CD4-positive, alpha-beta T cell treated with Interleukin-17A for 1 hour (primary cell): ENCODE data around the gene ZFAND2A.
"Not testable (repeated sequence)": the region's sequence is repeated elsewhere in the genome, so short reads cannot be mapped to it uniquely, and the experiment has no call there.

Experiments
- DNase-seq: peaks from one replicate; pipeline ENCODE4 v3.0.0-alpha.2; 2020

The ZFAND2A gene

DNA sequence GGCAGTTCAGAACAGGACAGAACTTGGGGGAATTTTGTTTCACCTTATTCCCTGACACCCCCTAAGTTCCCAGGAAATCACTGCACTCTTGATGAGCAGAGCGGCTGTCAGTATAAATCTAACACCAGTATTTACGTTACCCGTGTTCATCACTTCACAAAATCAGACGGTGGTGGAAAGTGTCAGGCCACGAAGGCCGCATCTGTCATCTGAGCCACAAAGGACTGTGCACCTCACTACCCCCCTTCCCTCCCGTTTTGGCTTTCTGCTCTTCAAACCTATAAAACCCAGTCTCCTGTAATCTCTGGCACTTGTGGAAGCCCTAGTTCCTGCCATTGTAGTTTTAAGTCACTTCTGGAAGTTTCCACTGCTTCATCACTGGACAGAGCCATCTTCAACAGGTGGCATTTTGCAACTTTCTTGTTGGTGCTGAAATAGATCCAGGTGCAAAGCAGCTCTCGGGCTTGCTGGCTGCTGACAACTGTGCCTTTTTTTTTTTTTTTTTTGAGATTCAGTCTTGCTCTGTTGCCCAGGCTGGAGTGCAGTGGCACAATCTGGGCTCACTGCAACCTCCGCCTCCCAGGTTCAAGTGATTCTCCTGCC lies 9.5 kb downstream of the ZFAND2A start:
- DNase-seq: no peak

GRCh38 chr7:1149351-1149794 lies 10.6 kb downstream of the ZFAND2A start:
- no peak for DNase-seq

GRCh38 chr7:1147873-1148272 lies 12.1 kb downstream of the ZFAND2A start:
- DNase-seq: not testable (repeated sequence)

- no peak for DNase-seq
These were observed 15.7 kb downstream of the ZFAND2A start for GRCh38 chr7:1144269-1144771.

DNA sequence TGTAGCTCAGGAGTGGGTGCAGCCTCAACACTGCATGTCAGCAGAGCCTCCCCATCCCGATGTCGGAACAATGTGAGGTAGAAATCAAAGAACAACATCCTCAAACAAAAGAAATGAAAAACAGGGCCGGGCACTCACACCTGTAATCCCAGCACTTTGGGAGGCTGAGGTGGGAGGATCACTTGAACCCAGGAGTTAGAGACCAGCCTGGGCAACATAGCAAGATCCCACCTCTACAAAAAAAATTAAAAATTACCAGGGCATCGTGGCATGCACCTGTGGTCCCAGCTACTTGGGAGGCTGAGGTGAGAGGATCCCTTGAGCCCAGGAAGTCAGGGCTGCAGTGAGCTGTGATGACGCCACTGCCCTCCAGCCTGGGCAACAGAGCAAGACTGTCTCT lies 17.0 kb downstream of the ZFAND2A start:
- not testable (repeated sequence) for DNase-seq

DNA sequence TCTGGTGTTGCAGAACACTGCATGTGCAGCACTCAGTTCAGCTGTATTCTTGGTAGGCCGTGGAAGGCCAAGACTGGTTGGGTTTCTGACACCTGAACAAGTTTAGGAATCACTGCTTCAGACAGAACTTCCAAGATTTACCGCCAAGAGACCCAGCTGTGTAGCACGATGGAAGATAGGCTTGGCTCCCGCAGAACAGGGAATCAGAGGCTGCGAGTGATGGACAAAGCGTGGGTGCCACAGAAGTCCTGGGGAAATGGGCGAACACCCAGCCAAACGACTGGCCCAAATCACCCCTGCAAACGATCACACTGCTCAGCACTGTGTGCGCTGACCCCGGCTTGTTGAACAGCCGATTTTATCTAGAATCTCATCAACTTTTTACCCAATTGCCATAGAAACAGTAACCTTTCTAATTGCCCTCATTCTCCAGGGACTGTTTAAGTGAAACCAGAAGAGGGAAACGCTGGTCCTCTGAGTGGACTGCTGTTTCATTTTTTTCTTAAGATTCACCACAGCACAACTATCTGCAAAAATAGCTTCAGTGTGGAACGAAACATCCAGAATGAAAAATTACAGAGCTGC lies 17.9 kb downstream of the ZFAND2A start:
- DNase-seq: no peak

- no peak for DNase-seq
These were observed 18.3 kb downstream of the ZFAND2A start for GRCh38 chr7:1141651-1142050.

DNA sequence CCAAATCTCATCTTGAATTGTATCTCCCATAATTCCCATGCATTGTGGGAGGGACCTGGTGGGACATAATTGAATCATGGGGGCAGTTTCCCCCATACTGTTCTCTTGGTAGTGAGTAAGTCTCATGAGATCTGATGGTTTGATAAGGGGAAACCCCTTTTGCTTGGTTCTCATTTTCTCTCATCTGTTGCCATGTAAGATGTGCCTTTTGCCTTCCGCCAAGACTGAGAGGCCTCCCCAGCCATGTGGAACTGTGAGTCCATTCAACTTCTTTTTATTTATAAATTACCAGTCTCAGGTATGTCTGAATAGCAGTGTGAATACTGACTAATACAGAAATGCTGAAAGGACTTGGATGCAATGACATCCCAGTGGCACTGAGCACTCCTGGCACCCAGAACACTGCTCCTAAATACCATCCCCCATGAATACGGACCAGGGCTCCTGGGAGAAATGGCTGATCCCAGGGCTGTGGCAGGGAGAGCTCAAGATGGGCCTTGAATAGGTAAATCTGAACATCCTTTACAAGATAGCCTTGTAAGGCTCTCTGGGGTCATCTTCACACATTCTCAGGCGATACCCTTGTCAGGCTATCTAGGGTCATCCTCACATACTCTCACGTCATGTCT lies 19.4 kb downstream of the ZFAND2A start:
- DNase-seq: no peak

- DNase-seq: no peak
These were observed 22.4 kb downstream of the ZFAND2A start for GRCh38 chr7:1137517-1138167.

DNA sequence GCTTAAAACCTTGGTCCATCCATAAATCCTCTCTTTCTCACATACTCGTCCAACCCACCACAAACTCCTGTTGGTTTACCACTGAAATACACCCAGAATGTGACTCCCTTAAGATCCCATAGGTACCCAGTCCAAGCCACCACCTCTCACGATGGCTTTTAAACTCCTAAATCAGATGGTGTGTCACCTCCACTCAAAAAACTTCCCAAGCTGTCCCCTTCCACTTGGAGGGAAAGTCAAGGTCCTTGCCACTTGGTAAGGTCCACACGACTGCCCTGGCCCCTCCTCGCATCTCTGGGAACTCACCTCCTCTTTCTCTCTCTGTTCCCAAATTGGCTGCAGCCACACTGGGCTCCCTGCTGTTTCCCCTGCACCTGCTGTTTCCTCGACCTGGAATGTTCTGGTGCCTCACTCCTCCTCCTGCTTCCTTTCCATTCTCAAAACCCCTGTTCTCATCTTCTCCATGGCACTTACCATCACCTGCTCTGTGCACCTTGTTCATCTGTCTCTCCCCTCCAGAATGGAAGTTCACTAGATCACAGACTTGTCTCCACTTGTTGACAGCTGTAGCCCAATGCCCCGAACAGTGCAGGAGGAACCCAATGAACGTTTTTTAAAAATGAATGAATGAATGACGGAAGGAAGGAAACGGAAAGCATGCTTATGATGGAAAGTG lies 23.0 kb downstream of the ZFAND2A start:
- DNase-seq: no peak

- no peak for DNase-seq
These were observed 25.0 kb downstream of the ZFAND2A start for GRCh38 chr7:1134951-1135350.

DNA sequence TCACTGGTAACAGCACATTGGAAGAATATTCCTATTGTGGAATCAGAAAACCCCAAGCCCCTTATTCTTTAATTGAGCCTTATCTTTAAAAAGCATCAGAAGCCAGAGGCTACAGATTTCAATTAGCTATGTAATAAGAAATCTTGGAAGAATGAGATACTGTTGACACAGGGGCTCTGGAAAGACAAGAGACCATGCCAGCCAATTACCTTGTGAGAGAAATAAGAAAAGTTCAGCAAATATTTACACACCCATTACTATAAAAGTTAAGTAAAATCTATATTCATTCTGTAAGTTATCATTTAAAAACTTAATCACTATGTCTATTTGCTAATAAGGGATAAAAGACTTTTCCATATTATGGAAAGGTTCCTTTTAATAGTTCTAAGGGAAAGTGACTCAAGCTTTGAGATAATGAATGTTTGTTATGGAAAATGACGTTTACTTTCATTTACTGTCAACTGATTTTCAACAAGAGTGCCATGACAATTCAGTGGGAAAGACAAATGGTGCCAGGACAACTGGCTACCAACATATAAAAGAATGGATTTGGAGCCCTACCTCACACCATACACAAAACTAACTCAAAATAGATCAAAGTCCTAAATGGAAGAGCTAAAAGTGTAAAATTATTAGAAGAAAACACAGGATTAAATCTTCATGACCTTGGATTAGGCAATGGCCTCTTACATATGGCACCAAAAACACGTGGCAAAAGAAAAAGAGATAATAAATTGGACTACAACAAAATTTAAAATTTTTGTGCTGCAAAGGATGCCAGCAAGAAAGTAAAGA lies 28.3 kb downstream of the ZFAND2A start:
- no peak for DNase-seq

GRCh38 chr7:1130021-1130990 lies 29.7 kb downstream of the ZFAND2A start:
- DNase-seq: no peak

DNA sequence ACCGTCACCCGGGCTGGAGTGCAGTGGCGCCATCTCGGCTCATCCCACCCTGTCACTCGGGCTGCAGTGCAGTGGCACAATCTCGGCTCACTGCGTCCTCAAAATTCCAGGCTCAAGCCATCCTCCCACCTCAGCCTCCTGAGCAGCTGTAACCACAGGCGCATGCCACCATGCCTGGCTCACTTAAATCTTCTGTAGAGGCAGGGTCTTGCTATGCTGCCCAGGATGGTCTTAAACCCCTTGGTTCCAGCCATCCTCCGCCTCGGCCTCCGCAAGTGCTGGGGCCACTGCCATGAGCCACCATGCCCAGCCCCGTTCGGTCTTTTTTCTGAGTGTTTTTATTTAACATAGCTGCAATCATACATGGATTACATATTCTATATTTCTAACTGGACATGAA lies 30.6 kb downstream of the ZFAND2A start:
- no peak for DNase-seq

GRCh38 chr7:1127001-1127400 lies 33.0 kb downstream of the ZFAND2A start:
- DNase-seq: no peak

GRCh38 chr7:1125603-1125969 lies 34.4 kb downstream of the ZFAND2A start:
- no peak for DNase-seq

GRCh38 chr7:1124816-1125602 lies 35.0 kb downstream of the ZFAND2A start:
- no peak for DNase-seq

DNA sequence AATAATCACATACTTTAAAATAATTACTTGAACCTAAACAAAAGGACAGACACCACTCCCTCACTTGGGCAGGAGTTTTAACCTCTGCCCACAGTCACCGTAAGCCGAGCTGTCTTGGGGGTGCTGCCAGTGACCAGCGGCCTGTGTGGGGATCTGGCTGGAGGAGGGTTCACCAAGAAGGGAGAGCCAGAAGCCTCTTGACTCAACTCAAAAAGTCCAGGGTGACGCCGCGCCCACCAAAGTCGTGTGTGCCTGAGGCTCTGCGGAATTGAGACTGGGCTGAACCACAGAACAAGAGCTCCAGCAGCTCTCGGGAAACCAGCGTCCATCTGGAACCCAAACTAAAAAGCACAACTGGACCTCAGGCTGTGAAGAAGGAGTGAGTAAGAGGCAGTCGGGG lies 35.8 kb downstream of the ZFAND2A start:
- no peak for DNase-seq

DNA sequence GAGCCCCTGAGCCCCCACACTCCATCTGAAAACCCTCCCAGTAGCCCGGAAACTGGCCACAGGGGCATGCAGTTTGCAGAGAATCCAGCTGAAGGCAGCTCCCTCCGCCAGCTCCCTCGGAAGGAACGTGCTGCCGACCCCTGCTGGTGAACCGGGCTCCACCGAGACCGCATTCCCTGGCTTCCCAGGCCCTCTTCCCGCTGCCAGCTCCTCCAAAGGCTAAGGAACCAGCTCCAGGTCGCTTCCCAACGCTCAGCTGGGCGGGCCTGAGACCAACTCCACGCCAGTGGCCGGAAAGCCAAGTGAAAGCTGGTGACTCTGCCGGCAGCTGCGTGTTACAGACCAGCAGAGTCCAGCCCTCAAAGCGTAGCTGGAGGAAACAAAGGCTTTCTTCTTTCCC lies 36.3 kb downstream of the ZFAND2A start:
- DNase-seq: no peak

GRCh38 chr7:1122832-1123501 lies 37.0 kb downstream of the ZFAND2A start:
- no peak for DNase-seq
